Measurements from ENCODE around the gene TMEM125. TPM values are rescaled to one million over a fixed set of nuclear protein-coding genes. Genes with fewer than 3 reads are reported as not detected.

TMEM125 gene
- total and polyA plus RNA-seq, 11 donors, result 0.11 to 0.68 (median 0.29) TPM; not detected in 5

GRCh38 chr1:43279666-43280065, 9.9 kb downstream of the TMEM125 start:
- H3K36me3 ChIP-seq, result no peaks in the 10 kb centered on the region
- H3K27ac ChIP-seq, result no peak overlapping the region
- intact Hi-C loops (cut with DNase I), result no loop called here
- no peak overlapping the region for H3K4me3 ChIP-seq
- TF ChIP-seq CTCF (IDR thresholded peaks at IDR 0.05) (no peak), POLR2A (IDR thresholded peaks at IDR 0.05) (no peak)
- 93 to 96% (median 96%) methylated on average over 6 of the region's 6 CpGs for WGBS, 4 donors
- H3K4me1 ChIP-seq, result peaks cover 0 to 2% (median 0%) of the 10 kb centered on the region in 12 donors
- no peaks in the 10 kb centered on the region for H3K27me3 ChIP-seq
- DNase-seq (no peak), ATAC-seq (no peak)
- H3K9me3 ChIP-seq, result no peaks in the 10 kb centered on the region

GRCh38 chr1:43280692-43281091, 10.9 kb downstream of the TMEM125 start:
- no peaks in the 10 kb centered on the region for H3K4me1 ChIP-seq
- no peaks in the 10 kb centered on the region for H3K9me3 ChIP-seq
- ATAC-seq (no peak), DNase-seq (no peak)
- WGBS, 4 donors, result 40 to 55% (median 49%) methylated on average over 2 of the region's 2 CpGs
- intact Hi-C loops (cut with DNase I), result no loop called here
- H3K4me3 ChIP-seq, result no peak overlapping the region
- no peak for TF ChIP-seq CTCF (IDR thresholded peaks at IDR 0.05)
- no peak overlapping the region for H3K27ac ChIP-seq
- H3K27me3 ChIP-seq, result no peaks in the 10 kb centered on the region
- H3K36me3 ChIP-seq, result no peaks in the 10 kb centered on the region

- 83 to 95% (median 91%) methylated on average over 11 to 15 of the region's 15 CpGs for WGBS, 4 donors
- no peak for DNase-seq
- H3K27me3 ChIP-seq, result no peaks in the 10 kb centered on the region
Observed at GRCh38 chr1:43282220-43283195, 12.7 kb downstream of the TMEM125 start.

More at GRCh38 chr1:43282220-43283195, 12.7 kb downstream of the TMEM125 start:
- ATAC-seq, result no peak
- intact Hi-C loops (cut with DNase I), result no loop called here
- Histone ChIP-seq H3K4me3 (no peak overlapping the region), H3K27ac (no peak overlapping the region), H3K4me1 (no peaks in the 10 kb centered on the region), H3K9me3 (no peaks in the 10 kb centered on the region), H3K36me3 (no peaks in the 10 kb centered on the region)
- TF ChIP-seq POLR2A (IDR thresholded peaks at IDR 0.05) (no peak), CTCF (IDR thresholded peaks at IDR 0.05) (no peak)

Data from heart left ventricle (tissue), 16 donors.